ENCODE results near the gene OTUB2.

OTUB2 gene

DNA sequence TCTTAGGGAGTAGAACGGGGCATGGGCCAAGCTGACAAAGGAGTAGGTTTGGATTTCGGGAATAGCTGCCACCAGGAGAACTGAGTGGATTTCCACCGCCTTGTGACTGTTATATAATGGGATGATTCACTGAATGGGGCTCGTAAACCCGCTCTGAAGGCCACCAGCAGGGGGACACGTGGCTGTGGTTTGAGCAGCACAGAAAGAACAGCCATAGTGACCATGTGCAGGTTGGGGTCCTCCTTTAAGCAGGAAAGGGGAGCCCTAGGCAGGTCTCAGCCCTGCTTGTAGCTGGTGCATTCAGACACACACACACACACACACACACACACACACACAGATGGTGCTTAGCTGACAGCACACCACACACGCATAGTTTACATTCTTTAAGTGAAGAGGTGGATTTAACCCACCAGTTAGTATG is 41.1 kb upstream of the OTUB2 start:
- H3K9ac ChIP-seq (ENCODE audit: low read length) = no peak overlapping the region

DNA sequence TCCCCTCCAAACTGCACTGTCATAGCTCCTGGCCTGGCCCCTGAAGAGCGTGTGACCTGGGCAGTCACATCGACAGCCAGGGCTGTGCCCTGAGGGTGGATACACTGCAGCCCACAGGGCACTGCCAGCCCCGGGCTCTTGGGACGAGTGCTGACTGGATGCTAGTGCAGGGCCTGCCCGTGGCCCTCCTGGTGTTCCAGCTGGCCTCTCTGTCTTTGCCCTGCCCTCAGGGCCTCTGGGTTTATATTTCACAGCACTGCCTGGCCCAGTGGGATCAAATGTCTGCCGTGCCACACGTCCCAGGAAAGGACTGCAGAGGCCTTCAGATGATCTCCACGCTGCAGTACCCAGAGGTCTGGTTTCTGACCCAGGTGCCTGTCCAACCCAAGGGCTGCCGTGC is 39.2 kb upstream of the OTUB2 start:
- H3K4me1 ChIP-seq (ENCODE audit: low read length) = no peaks in the 10 kb centered on the region
- H3K27ac ChIP-seq (ENCODE audit: low read length) = no peak overlapping the region

More for the DNA sequence above, 41.1 kb upstream of the OTUB2 start:
- no peaks in the 10 kb centered on the region for H3K36me3 ChIP-seq (replicated peaks; ENCODE audit: insufficient read depth, low read length)
- H3F3A ChIP-seq (ENCODE audit: insufficient read depth, low read length) = no peaks in the 10 kb centered on the region
- no peak overlapping the region for H3K4me3 ChIP-seq (ENCODE audit: low read length)
- DNase-seq = no peak
- TF ChIP-seq CTCF (IDR thresholded peaks at IDR 0.05; ENCODE audit: low read length) = no peak
- no peak for TF ChIP-seq EZH2 (optimal IDR thresholded peaks at IDR 0.05; ENCODE audit: low read depth, low read length)
- no peak for TF ChIP-seq EZH2phosphoT487 (IDR thresholded peaks at IDR 0.05; ENCODE audit: low read length)
- H2AFZ ChIP-seq (ENCODE audit: low read length) = no peak overlapping the region
- peaks cover 10% of the 10 kb centered on the region for H3K4me1 ChIP-seq (ENCODE audit: low read length)
- no peaks in the 10 kb centered on the region for H3K27me3 ChIP-seq (replicated peaks; ENCODE audit: insufficient read depth, low read length)
- H4K20me1 ChIP-seq (ENCODE audit: insufficient read depth, low read length) = no peaks in the 10 kb centered on the region
- no peaks in the 10 kb centered on the region for H3K79me2 ChIP-seq (ENCODE audit: low read length)
- H3K4me2 ChIP-seq (ENCODE audit: low read depth, low read length) = no peak overlapping the region
- no peaks in the 10 kb centered on the region for H3K9me2 ChIP-seq (replicated peaks; ENCODE audit: insufficient read depth, low read length)
- H3K9me3 ChIP-seq (replicated peaks; ENCODE audit: insufficient read depth, low read length) = no peaks in the 10 kb centered on the region
- no peak overlapping the region for H3K27ac ChIP-seq (ENCODE audit: low read length)

GRCh38 chr14:93987376-93987775 is 38.8 kb upstream of the OTUB2 start:
- no peak overlapping the region for H3K27ac ChIP-seq (ENCODE audit: low read length)
- no peaks in the 10 kb centered on the region for H3K27me3 ChIP-seq (replicated peaks; ENCODE audit: insufficient read depth, low read length)
- no peak overlapping the region for H3K4me3 ChIP-seq (ENCODE audit: low read length)
- no peak for DNase-seq
- no peaks in the 10 kb centered on the region for H3K9me3 ChIP-seq (replicated peaks; ENCODE audit: insufficient read depth, low read length)
- no peak overlapping the region for H3K4me2 ChIP-seq (ENCODE audit: low read depth, low read length)
- no peaks in the 10 kb centered on the region for H4K20me1 ChIP-seq (ENCODE audit: insufficient read depth, low read length)
- no peaks in the 10 kb centered on the region for H3K79me2 ChIP-seq (ENCODE audit: low read length)
- H3K4me1 ChIP-seq (ENCODE audit: low read length) = no peaks in the 10 kb centered on the region
- H3F3A ChIP-seq (ENCODE audit: insufficient read depth, low read length) = no peaks in the 10 kb centered on the region
- H2AFZ ChIP-seq (ENCODE audit: low read length) = no peak overlapping the region
- TF ChIP-seq CTCF (IDR thresholded peaks at IDR 0.05; ENCODE audit: low read length) (no peak), EZH2phosphoT487 (IDR thresholded peaks at IDR 0.05; ENCODE audit: low read length) (no peak), EZH2 (optimal IDR thresholded peaks at IDR 0.05; ENCODE audit: low read depth, low read length) (no peak)
- H3K9ac ChIP-seq (ENCODE audit: low read length) = no peak overlapping the region
- no peaks in the 10 kb centered on the region for H3K36me3 ChIP-seq (replicated peaks; ENCODE audit: insufficient read depth, low read length)
- H3K9me2 ChIP-seq (replicated peaks; ENCODE audit: insufficient read depth, low read length) = no peaks in the 10 kb centered on the region

More for the DNA sequence above, 39.2 kb upstream of the OTUB2 start:
- no peaks in the 10 kb centered on the region for H3K36me3 ChIP-seq (replicated peaks; ENCODE audit: insufficient read depth, low read length)
- no peak overlapping the region for H3K9ac ChIP-seq (ENCODE audit: low read length)
- no peak overlapping the region for H3K4me3 ChIP-seq (ENCODE audit: low read length)
- no peaks in the 10 kb centered on the region for H3K27me3 ChIP-seq (replicated peaks; ENCODE audit: insufficient read depth, low read length)
- no peaks in the 10 kb centered on the region for H3F3A ChIP-seq (ENCODE audit: insufficient read depth, low read length)
- H4K20me1 ChIP-seq (ENCODE audit: insufficient read depth, low read length) = no peaks in the 10 kb centered on the region
- no peaks in the 10 kb centered on the region for H3K79me2 ChIP-seq (ENCODE audit: low read length)
- no peak overlapping the region for H3K4me2 ChIP-seq (ENCODE audit: low read depth, low read length)
- H2AFZ ChIP-seq (ENCODE audit: low read length) = no peak overlapping the region
- H3K9me2 ChIP-seq (replicated peaks; ENCODE audit: insufficient read depth, low read length) = no peaks in the 10 kb centered on the region
- no peak for TF ChIP-seq EZH2phosphoT487 (IDR thresholded peaks at IDR 0.05; ENCODE audit: low read length)
- TF ChIP-seq CTCF (IDR thresholded peaks at IDR 0.05; ENCODE audit: low read length) = no peak
- TF ChIP-seq EZH2 (optimal IDR thresholded peaks at IDR 0.05; ENCODE audit: low read depth, low read length) = no peak
- no peak for DNase-seq
- no peaks in the 10 kb centered on the region for H3K9me3 ChIP-seq (replicated peaks; ENCODE audit: insufficient read depth, low read length)

All from MM.1S (cell line).